Loucy (cell line): ENCODE measurements around the gene DNAJA3.

ENCODE experiments used
- H2AFZ ChIP-seq: fragments of 200-600 bp; sonication (generic); 2 replicates; pipeline ENCODE4 v1.6.0; 2016; ENCODE audit warnings: antibody characterized with exemption, mild to moderate bottlenecking, low read length, moderate library complexity
- H3F3A ChIP-seq: fragments of 200-600 bp; 2 replicates; pipeline ENCODE4 v1.6.0; 2016; ENCODE audit warnings: antibody characterized with exemption, low read depth, mild to moderate bottlenecking
- H3K27me3 ChIP-seq: fragments of 200-600 bp; sonication (generic); 2 replicates; pipeline ENCODE4 v1.6.1; 2014; ENCODE audit warnings: low read length, mild to moderate bottlenecking; ENCODE audit not compliant: insufficient read depth, poor library complexity, severe bottlenecking
- H3K36me3 ChIP-seq: fragments of 200-600 bp; sonication (generic); 2 replicates; pipeline ENCODE4 v1.6.1; 2016; ENCODE audit warnings: low read length; ENCODE audit not compliant: insufficient read depth
- H3K4me1 ChIP-seq: fragments of 200-600 bp; sonication (generic); 2 replicates; pipeline ENCODE4 v1.5.1; 2014; ENCODE audit warnings: low read length, mild to moderate bottlenecking; ENCODE audit not compliant: insufficient read depth, poor library complexity, severe bottlenecking
- H3K4me2 ChIP-seq: fragments of 200-600 bp; sonication (generic); 2 replicates; pipeline ENCODE4 v1.6.0; 2014; ENCODE audit warnings: antibody characterized with exemption, low read length, low read depth, mild to moderate bottlenecking; ENCODE audit not compliant: poor library complexity, severe bottlenecking
- H3K4me3 ChIP-seq: fragments of 200-600 bp; sonication (generic); 2 replicates; pipeline ENCODE4 v1.5.1; 2014; ENCODE audit warnings: low read length, mild to moderate bottlenecking, mixed read lengths; ENCODE audit not compliant: poor library complexity, severe bottlenecking
- H3K79me2 ChIP-seq: fragments of 200-600 bp; sonication (generic); 2 replicates; pipeline ENCODE4 v1.6.1; 2014; ENCODE audit warnings: low read length; ENCODE audit not compliant: insufficient read depth
- H3K9ac ChIP-seq: fragments of 200-600 bp; sonication (generic); 2 replicates; pipeline ENCODE4 v1.6.0; 2014; ENCODE audit warnings: mild to moderate bottlenecking, low read depth, low read length, moderate library complexity; ENCODE audit not compliant: poor library complexity, severe bottlenecking
- H3K9me2 ChIP-seq: fragments of 200-600 bp; sonication (generic); replicated peaks from 2 replicates; pipeline ENCODE4 v1.6.1; 2016; ENCODE audit warnings: low read depth, low read length, mixed read lengths
- H3K9me3 ChIP-seq: fragments of 200-600 bp; sonication (generic); 2 replicates; pipeline ENCODE4 v1.6.1; 2014; ENCODE audit warnings: mild to moderate bottlenecking, antibody characterized with exemption, low read length, low read depth; ENCODE audit not compliant: insufficient read depth
- H4K20me1 ChIP-seq: fragments of 200-600 bp; sonication (generic); 2 replicates; pipeline ENCODE4 v1.6.0; 2014; ENCODE audit warnings: antibody characterized with exemption, low read length, mild to moderate bottlenecking; ENCODE audit not compliant: insufficient read depth, poor library complexity, severe bottlenecking
- CTCF ChIP-seq: fragments of 200-600 bp; sonication (generic); conservative IDR thresholded peaks from 2 replicates; pipeline ENCODE4 v1.5.1; 2014; ENCODE audit warnings: mild to moderate bottlenecking, antibody characterized with exemption, low read length
- EZH2phosphoT487 ChIP-seq: fragments of 200-600 bp; IDR thresholded peaks from 2 replicates; pipeline ENCODE4 v1.6.1; 2018; ENCODE audit warnings: antibody characterized with exemption, mild to moderate bottlenecking, moderate library complexity, borderline replicate concordance

The DNAJA3 gene

GRCh38 chr16:4481526-4481925, 55.9 kb downstream of the DNAJA3 start:
- peaks cover 31% of the 10 kb centered on the region; the same call in 1 of the 2 replicates for H3K79me2 ChIP-seq
- H4K20me1 ChIP-seq: no peaks in the 10 kb centered on the region
- no peak overlapping the region for H2AFZ ChIP-seq
- no peaks in the 10 kb centered on the region for H3K27me3 ChIP-seq
- no peak overlapping the region for H3K9ac ChIP-seq
- no peak overlapping the region for H3K4me3 ChIP-seq
- no peaks in the 10 kb centered on the region for H3K9me2 ChIP-seq
- H3K9me3 ChIP-seq: no peaks in the 10 kb centered on the region
- H3K36me3 ChIP-seq: no peaks in the 10 kb centered on the region
- H3K4me2 ChIP-seq: peak overlapping the region; percentile 31
- no peaks in the 10 kb centered on the region for H3K4me1 ChIP-seq
- H3F3A ChIP-seq: no peaks in the 10 kb centered on the region
- TF ChIP-seq EZH2phosphoT487: no peak
- no peak for TF ChIP-seq CTCF

GRCh38 chr16:4481963-4482362, 56.3 kb downstream of the DNAJA3 start:
- Histone ChIP-seq H3K36me3 (no peaks in the 10 kb centered on the region), H3K79me2 (peaks cover 27% of the 10 kb centered on the region; the same call in 1 of the 2 replicates), H4K20me1 (no peaks in the 10 kb centered on the region), H3K4me3 (no peak overlapping the region), H3F3A (no peaks in the 10 kb centered on the region), H3K9me2 (no peaks in the 10 kb centered on the region), H3K4me1 (no peaks in the 10 kb centered on the region), H3K9me3 (no peaks in the 10 kb centered on the region), H3K9ac (no peak overlapping the region), H2AFZ (no peak overlapping the region), H3K27me3 (no peaks in the 10 kb centered on the region), H3K4me2 (peak overlapping the region; percentile 31)
- TF ChIP-seq CTCF (no peak), EZH2phosphoT487 (no peak)

GRCh38 chr16:4486126-4486893, 60.6 kb downstream of the DNAJA3 start:
- Histone ChIP-seq H2AFZ (no peak overlapping the region), H3K4me3 (no peak overlapping the region), H3K4me1 (peaks cover 20% of the 10 kb centered on the region), H3K9ac (no peak overlapping the region), H3K9me2 (no peaks in the 10 kb centered on the region), H3K4me2 (no peak overlapping the region), H3K9me3 (no peaks in the 10 kb centered on the region), H3K27me3 (no peaks in the 10 kb centered on the region), H3K79me2 (peaks cover 21% of the 10 kb centered on the region; the same call in 1 of the 2 replicates), H3F3A (peaks cover 2% of the 10 kb centered on the region; the same call in 1 of the 2 replicates), H3K36me3 (no peaks in the 10 kb centered on the region), H4K20me1 (no peaks in the 10 kb centered on the region)
- TF ChIP-seq EZH2phosphoT487: no peak
- TF ChIP-seq CTCF: no peak
